Lower leg skin (tissue), 3 donors: ENCODE data around the gene DLGAP4.

ENCODE experiments used
- POLR2A ChIP-seq, 2 donors: fragments of 450-650 bp; IDR thresholded peaks; one replicate each; pipeline ENCODE4 v1.6.1; 2016 to 2017; ENCODE audit warnings: antibody characterized with exemption in 2 of 2, mild to moderate bottlenecking in 1 of 2, moderate library complexity in 1 of 2
- TF ChIP-seq, protein P1 (sequence below), 3 donors: fragments of 450-650 bp; IDR thresholded peaks; one replicate each; pipeline ENCODE4 v1.5.1; 2016; ENCODE audit warnings: antibody characterized with exemption in 3 of 3, mild to moderate bottlenecking in 3 of 3, moderate library complexity in 2 of 3

DNA sequence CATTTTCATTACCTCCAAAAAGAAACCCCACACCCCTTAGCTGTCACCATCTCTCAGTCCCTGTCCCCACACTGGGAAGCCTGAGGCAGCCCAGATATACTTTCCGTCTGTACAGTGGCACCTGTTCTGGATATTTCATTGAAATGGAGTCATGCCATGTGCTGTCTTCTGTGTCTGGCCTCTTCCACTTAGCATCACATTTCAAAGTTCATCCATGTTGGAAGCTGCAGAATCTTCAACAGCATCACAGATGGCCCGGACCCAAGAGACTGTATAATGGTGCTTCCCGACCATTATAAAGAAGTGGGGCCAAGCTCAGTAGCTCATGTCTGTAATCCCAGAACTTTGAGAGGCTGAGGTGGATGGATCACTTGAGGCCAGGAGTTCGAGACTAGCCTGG lies 58.4 kb downstream of the DLGAP4 start:
- TF ChIP-seq, protein P1, sequence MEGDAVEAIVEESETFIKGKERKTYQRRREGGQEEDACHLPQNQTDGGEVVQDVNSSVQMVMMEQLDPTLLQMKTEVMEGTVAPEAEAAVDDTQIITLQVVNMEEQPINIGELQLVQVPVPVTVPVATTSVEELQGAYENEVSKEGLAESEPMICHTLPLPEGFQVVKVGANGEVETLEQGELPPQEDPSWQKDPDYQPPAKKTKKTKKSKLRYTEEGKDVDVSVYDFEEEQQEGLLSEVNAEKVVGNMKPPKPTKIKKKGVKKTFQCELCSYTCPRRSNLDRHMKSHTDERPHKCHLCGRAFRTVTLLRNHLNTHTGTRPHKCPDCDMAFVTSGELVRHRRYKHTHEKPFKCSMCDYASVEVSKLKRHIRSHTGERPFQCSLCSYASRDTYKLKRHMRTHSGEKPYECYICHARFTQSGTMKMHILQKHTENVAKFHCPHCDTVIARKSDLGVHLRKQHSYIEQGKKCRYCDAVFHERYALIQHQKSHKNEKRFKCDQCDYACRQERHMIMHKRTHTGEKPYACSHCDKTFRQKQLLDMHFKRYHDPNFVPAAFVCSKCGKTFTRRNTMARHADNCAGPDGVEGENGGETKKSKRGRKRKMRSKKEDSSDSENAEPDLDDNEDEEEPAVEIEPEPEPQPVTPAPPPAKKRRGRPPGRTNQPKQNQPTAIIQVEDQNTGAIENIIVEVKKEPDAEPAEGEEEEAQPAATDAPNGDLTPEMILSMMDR (IDR thresholded peaks at IDR 0.05), result no peak
- TF ChIP-seq POLR2A (IDR thresholded peaks at IDR 0.05), result no peak
